Natural killer cell (primary cell): Measurements from ENCODE around the gene CENPH. TPM values are rescaled to one million over a fixed set of nuclear protein-coding genes. Genes with fewer than 3 reads are reported as not detected.

Experiments
- ATAC-seq, 3 donors: fragments of 150-1000 bp in 2 of 3; fragments of 200-7000 bp in 1 of 3; cut with Tn5 transposase; 1 replicate in 1 of 3; 2 replicates in 2 of 3; pipeline ENCODE4 v1.10.0; 2021; ENCODE audit warnings: mild to moderate bottlenecking in 2 of 3, moderate library complexity in 2 of 3
- DNase-seq, 2 donors: peaks; one replicate each; pipeline versions ENCODE4 v3.0.0 to v3.0.0-alpha.2; 2013 to 2021; ENCODE audit warnings: mixed read lengths in 1 of 2
- H3K27ac ChIP-seq: one replicate; pipeline ENCODE4 v1.5.1; 2013; ENCODE audit warnings: mild to moderate bottlenecking, low read length
- H3K27me3 ChIP-seq: one replicate; pipeline ENCODE4 v1.6.1; 2013; ENCODE audit warnings: low read length; ENCODE audit not compliant: control insufficient read depth, insufficient read depth
- H3K36me3 ChIP-seq: one replicate; pipeline ENCODE4 v1.6.1; 2013; ENCODE audit warnings: low read length; ENCODE audit not compliant: control insufficient read depth, insufficient read depth
- H3K4me1 ChIP-seq: one replicate; pipeline ENCODE4 v1.6.1; 2013; ENCODE audit warnings: low read length; ENCODE audit not compliant: control insufficient read depth, insufficient read depth
- H3K4me3 ChIP-seq: one replicate; pipeline ENCODE4 v1.5.1; 2013; ENCODE audit warnings: low read length
- H3K9me3 ChIP-seq: one replicate; pipeline ENCODE4 v1.6.1; 2013; ENCODE audit warnings: low read length; ENCODE audit not compliant: control insufficient read depth, insufficient read depth
- H3K27ac Mint-ChIP-seq, 2 donors: one replicate each; pipeline ENCODE4 v1.8.0; 2022; ENCODE audit warnings: mild to moderate bottlenecking in 2 of 2, mixed read lengths in 2 of 2, moderate library complexity in 1 of 2
- H3K27me3 Mint-ChIP-seq, 2 donors: one replicate each; pipeline ENCODE4 v1.8.0; 2022; ENCODE audit warnings: low read depth in 2 of 2, mixed read lengths in 2 of 2
- H3K36me3 Mint-ChIP-seq: one replicate; pipeline ENCODE4 v1.8.0; 2022; ENCODE audit warnings: mixed read lengths
- H3K4me1 Mint-ChIP-seq, 2 donors: one replicate each; pipeline ENCODE4 v1.8.0; 2022; ENCODE audit warnings: mixed read lengths in 2 of 2
- H3K4me3 Mint-ChIP-seq: one replicate; pipeline ENCODE4 v1.8.0; 2022; ENCODE audit warnings: mild to moderate bottlenecking, moderate library complexity, mixed read lengths
- H3K9me3 Mint-ChIP-seq, 2 donors: one replicate each; pipeline ENCODE4 v1.8.0; 2022; ENCODE audit warnings: mixed read lengths in 2 of 2
- WGBS: methylation state at CpG from one replicate; pipeline ENCODE4 v1.1.7; 2013; ENCODE audit warnings: missing lambda C conversion rate; ENCODE audit not compliant: insufficient coverage; 5-methylcytosine and 5-hydroxymethylcytosine counted together
- intact Hi-C: fragments of 100-400 bp; cut with micrococcal nuclease; formaldehyde crosslinking; loops from one replicate; pipeline ENCODE4 v1.14.2; 2022
- total RNA-seq, 4 donors: library from RNA; stranded (reverse); fragments of 120-200 nt in 1 of 4; gene quantifications; one replicate each; pipeline versions ENCODE4 v1.2.3 to v1.2.4, GENCODE V29; 2013 to 2022
- TF ChIP-seq, protein P1 (sequence below): fragments of 200-600 bp; IDR thresholded peaks from one replicate; pipeline ENCODE4 v1.8.0; 2022; ENCODE audit warnings: antibody characterized with exemption

CENPH gene
- total RNA-seq, 3 donors from 2014 or later (not counting 1 experiment from before 2014, with no cell fraction given): 5.6 to 6.4 (median 5.6) TPM

DNA sequence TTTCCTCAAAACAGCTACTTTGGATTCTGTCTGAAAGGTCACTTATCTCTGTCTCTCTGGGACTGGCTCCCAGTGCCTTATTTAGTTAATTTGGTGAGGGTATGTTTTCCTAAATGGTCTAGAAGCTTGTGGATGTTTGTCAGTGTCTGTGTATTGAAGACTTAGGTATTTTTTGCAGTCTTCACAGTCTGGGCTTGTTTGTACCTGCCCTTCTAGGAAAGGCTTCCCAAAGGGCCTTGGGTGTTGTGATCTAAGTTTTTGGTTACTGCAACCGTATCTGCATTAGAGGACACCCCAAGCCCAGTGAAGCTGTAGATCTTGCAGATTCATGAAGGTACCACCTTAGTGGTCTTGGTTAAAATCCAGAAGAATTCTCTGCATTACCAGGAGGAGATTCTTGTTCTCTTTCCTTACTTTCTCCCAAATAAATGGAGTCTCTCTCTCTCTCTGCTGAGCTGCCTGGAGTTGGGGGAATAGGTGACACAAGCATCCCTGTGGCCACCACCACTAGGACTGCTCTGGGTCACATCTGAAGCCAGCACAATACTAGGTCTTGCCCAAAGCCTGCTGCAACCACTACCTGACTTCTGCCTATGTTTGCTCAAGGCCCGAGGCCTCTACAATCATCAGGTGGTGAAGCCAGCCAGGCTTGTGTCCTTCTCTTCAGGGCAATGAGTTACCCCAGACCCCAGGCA is 40.3 kb upstream of the CENPH start:
- Histone ChIP-seq H3K36me3 (no peaks in the 10 kb centered on the region), H3K27ac (no peak overlapping the region), H3K4me3 (no peak overlapping the region), H3K9me3 (no peaks in the 10 kb centered on the region), H3K4me1 (no peaks in the 10 kb centered on the region), H3K27me3 (no peaks in the 10 kb centered on the region)
- WGBS: 94% methylated on average over 2 of the region's 2 CpGs
- H3K9me3 Mint-ChIP-seq: no peaks in the 10 kb centered on the region
- TF ChIP-seq, protein P1, sequence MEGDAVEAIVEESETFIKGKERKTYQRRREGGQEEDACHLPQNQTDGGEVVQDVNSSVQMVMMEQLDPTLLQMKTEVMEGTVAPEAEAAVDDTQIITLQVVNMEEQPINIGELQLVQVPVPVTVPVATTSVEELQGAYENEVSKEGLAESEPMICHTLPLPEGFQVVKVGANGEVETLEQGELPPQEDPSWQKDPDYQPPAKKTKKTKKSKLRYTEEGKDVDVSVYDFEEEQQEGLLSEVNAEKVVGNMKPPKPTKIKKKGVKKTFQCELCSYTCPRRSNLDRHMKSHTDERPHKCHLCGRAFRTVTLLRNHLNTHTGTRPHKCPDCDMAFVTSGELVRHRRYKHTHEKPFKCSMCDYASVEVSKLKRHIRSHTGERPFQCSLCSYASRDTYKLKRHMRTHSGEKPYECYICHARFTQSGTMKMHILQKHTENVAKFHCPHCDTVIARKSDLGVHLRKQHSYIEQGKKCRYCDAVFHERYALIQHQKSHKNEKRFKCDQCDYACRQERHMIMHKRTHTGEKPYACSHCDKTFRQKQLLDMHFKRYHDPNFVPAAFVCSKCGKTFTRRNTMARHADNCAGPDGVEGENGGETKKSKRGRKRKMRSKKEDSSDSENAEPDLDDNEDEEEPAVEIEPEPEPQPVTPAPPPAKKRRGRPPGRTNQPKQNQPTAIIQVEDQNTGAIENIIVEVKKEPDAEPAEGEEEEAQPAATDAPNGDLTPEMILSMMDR: no peak
- DNase-seq (no peak), ATAC-seq (no peak)
- H3K4me1 Mint-ChIP-seq: no peaks in the 10 kb centered on the region
- no peak overlapping the region for H3K4me3 Mint-ChIP-seq
- H3K36me3 Mint-ChIP-seq: no peaks in the 10 kb centered on the region
- no peaks in the 10 kb centered on the region for H3K27me3 Mint-ChIP-seq
- intact Hi-C loops: no loop called here
- no peak overlapping the region for H3K27ac Mint-ChIP-seq

- no peaks in the 10 kb centered on the region for H3K27me3 ChIP-seq
- Mint-ChIP-seq H3K4me1 (no peaks in the 10 kb centered on the region), H3K27ac (no peak overlapping the region), H3K9me3 (no peaks in the 10 kb centered on the region), H3K36me3 (no peaks in the 10 kb centered on the region), H3K27me3 (no peaks in the 10 kb centered on the region), H3K4me3 (no peak overlapping the region)
- H3K9me3 ChIP-seq: no peaks in the 10 kb centered on the region
- ATAC-seq (no peak), DNase-seq (no peak)
- H3K27ac ChIP-seq: no peak overlapping the region
- no peak overlapping the region for H3K4me3 ChIP-seq
- H3K36me3 ChIP-seq: no peaks in the 10 kb centered on the region
- H3K4me1 ChIP-seq: no peaks in the 10 kb centered on the region
- TF ChIP-seq, protein P1: no peak
- intact Hi-C loops: no loop called here
- 91% methylated on average over 5 of the region's 5 CpGs for whole genome bisulfite sequencing
Measured at GRCh38 chr5:69149676-69150010, 39.7 kb upstream of the CENPH start.

DNA sequence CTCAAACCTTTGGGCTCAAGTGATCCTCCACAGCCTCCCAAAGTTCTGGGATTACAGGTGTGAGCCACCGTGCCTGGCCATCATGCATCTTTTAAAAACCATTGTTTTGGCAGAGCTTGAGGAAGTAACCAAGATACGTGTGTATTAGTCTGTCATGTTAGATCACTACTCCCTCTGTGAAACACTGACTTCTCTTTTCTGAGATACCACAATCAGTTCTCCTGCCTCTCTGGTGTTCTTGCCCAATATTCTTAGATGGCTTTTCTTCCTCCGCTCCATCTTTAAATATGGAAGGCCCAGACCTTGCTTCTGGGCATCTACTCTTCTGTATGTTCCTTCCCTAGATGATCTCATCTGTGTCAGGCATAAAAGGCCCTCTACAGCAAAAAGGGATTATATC is 36.7 kb upstream of the CENPH start:
- Mint-ChIP-seq H3K27ac (no peak overlapping the region), H3K4me3 (no peak overlapping the region), H3K27me3 (no peaks in the 10 kb centered on the region), H3K36me3 (no peaks in the 10 kb centered on the region), H3K4me1 (no peaks in the 10 kb centered on the region), H3K9me3 (no peaks in the 10 kb centered on the region)
- Histone ChIP-seq H3K36me3 (no peaks in the 10 kb centered on the region), H3K27ac (no peak overlapping the region), H3K4me1 (no peaks in the 10 kb centered on the region), H3K9me3 (no peaks in the 10 kb centered on the region), H3K4me3 (no peak overlapping the region), H3K27me3 (no peaks in the 10 kb centered on the region)
- 65% methylated on average over 3 of the region's 3 CpGs for WGBS
- DNase-seq (no peak), ATAC-seq (no peak)
- TF ChIP-seq, protein P1: no peak
- intact Hi-C loops: no loop called here

DNA sequence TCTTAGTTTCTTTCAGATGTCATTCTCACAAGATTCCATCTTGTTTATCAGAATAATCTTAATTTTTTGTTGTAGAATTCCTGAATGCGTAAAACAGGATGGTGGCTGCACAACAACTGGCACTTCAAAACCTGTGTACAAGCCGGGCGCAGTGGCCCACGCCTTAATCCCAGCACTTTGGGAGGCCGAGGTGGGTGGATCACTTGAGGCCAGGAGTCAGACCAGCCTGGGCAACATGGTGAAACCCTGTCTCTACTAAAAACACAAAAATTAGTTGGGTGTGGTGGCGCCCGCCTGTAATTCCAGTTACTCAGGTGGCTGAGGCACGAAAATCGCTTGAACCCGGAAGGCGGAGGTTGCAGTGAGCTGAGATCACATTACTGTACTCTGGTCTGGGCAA is 32.9 kb upstream of the CENPH start:
- WGBS: 97% methylated on average over 11 of the region's 11 CpGs
- TF ChIP-seq, protein P1: no peak
- no peaks in the 10 kb centered on the region for H3K36me3 ChIP-seq
- Mint-ChIP-seq H3K4me1 (no peaks in the 10 kb centered on the region), H3K36me3 (no peaks in the 10 kb centered on the region), H3K4me3 (no peak overlapping the region), H3K27me3 (no peaks in the 10 kb centered on the region), H3K9me3 (no peaks in the 10 kb centered on the region), H3K27ac (no peak overlapping the region)
- H3K27ac ChIP-seq: no peak overlapping the region
- ATAC-seq: no peak
- no peak for DNase-seq
- no peaks in the 10 kb centered on the region for H3K27me3 ChIP-seq
- H3K9me3 ChIP-seq: no peaks in the 10 kb centered on the region
- no peak overlapping the region for H3K4me3 ChIP-seq
- intact Hi-C loops: no loop called here
- no peaks in the 10 kb centered on the region for H3K4me1 ChIP-seq
